Skin epidermis (tissue), 12 donors: Measurements from ENCODE around the gene DAPK1.

Experiments used
- H3K27ac ChIP-seq, 21 experiments: fragments of 200-600 bp; sonication (generic) in 11 of 21; one replicate each; pipeline ENCODE4 v1.5.0; 2020; ENCODE audit warnings: mild to moderate bottlenecking in 3 of 21, inconsistent platforms in 2 of 21, moderate library complexity in 2 of 21
- H3K4me3 ChIP-seq, 7 experiments: fragments of 200-600 bp; sonication (generic) in 2 of 7; one replicate each; pipeline ENCODE4 v1.5.0; 2020; ENCODE audit warnings: inconsistent platforms in 2 of 7, mild to moderate bottlenecking in 2 of 7, moderate library complexity in 1 of 7

Gene DAPK1

GRCh38 chr9:87622098-87622497, 124.4 kb downstream of the DAPK1 start:
- no peak overlapping the region for H3K27ac ChIP-seq
- H3K4me3 ChIP-seq, result no peak overlapping the region

- no peak overlapping the region for H3K4me3 ChIP-seq
- no peak overlapping the region for H3K27ac ChIP-seq
These were observed 125.3 kb downstream of the DAPK1 start for GRCh38 chr9:87622923-87623322.

GRCh38 chr9:87628346-87628745, 130.7 kb downstream of the DAPK1 start:
- Histone ChIP-seq H3K27ac (no peak overlapping the region), H3K4me3 (no peak overlapping the region)

- no peak overlapping the region for H3K4me3 ChIP-seq
- no peak overlapping the region for H3K27ac ChIP-seq
These were observed 131.4 kb downstream of the DAPK1 start for GRCh38 chr9:87629104-87629503.

- no peak overlapping the region for H3K27ac ChIP-seq
- no peak overlapping the region for H3K4me3 ChIP-seq
These were observed 132.6 kb downstream of the DAPK1 start for GRCh38 chr9:87630266-87630665.

- H3K4me3 ChIP-seq, result no peak overlapping the region
- H3K27ac ChIP-seq, result no peak overlapping the region
These were observed 133.2 kb downstream of the DAPK1 start for GRCh38 chr9:87630846-87631245.

GRCh38 chr9:87635656-87636501, 138.2 kb downstream of the DAPK1 start:
- Histone ChIP-seq H3K4me3 (no peak overlapping the region), H3K27ac (no peak overlapping the region)

- no peak overlapping the region for H3K27ac ChIP-seq
These were observed 140.6 kb downstream of the DAPK1 start for GRCh38 chr9:87638292-87638691.

GRCh38 chr9:87639949-87640348, 142.3 kb downstream of the DAPK1 start:
- Histone ChIP-seq H3K4me3 (no peak overlapping the region), H3K27ac (no peak overlapping the region)

More at GRCh38 chr9:87638292-87638691, 140.6 kb downstream of the DAPK1 start:
- no peak overlapping the region for H3K4me3 ChIP-seq

GRCh38 chr9:87640385-87640795, 142.7 kb downstream of the DAPK1 start:
- no peak overlapping the region for H3K27ac ChIP-seq
- H3K4me3 ChIP-seq, result no peak overlapping the region

- no peak overlapping the region for H3K27ac ChIP-seq
- H3K4me3 ChIP-seq, result no peak overlapping the region
These were observed 143.4 kb downstream of the DAPK1 start for GRCh38 chr9:87641067-87641466.

GRCh38 chr9:87642330-87643106, 144.9 kb downstream of the DAPK1 start:
- Histone ChIP-seq H3K4me3 (no peak overlapping the region), H3K27ac (no peak overlapping the region)

GRCh38 chr9:87643107-87643650, 145.5 kb downstream of the DAPK1 start:
- no peak overlapping the region for H3K27ac ChIP-seq

GRCh38 chr9:87643778-87644570, 146.3 kb downstream of the DAPK1 start:
- no peak overlapping the region for H3K4me3 ChIP-seq
- no peak overlapping the region for H3K27ac ChIP-seq

More at GRCh38 chr9:87643107-87643650, 145.5 kb downstream of the DAPK1 start:
- H3K4me3 ChIP-seq, result no peak overlapping the region

GRCh38 chr9:87644659-87645058, 147.0 kb downstream of the DAPK1 start:
- Histone ChIP-seq H3K27ac (no peak overlapping the region), H3K4me3 (no peak overlapping the region)

- H3K27ac ChIP-seq, result no peak overlapping the region
- no peak overlapping the region for H3K4me3 ChIP-seq
These were observed 148.9 kb downstream of the DAPK1 start for GRCh38 chr9:87646546-87646945.

- Histone ChIP-seq H3K27ac (no peak overlapping the region), H3K4me3 (no peak overlapping the region)
These were observed 149.4 kb downstream of the DAPK1 start for GRCh38 chr9:87647114-87647513.

- no peak overlapping the region for H3K4me3 ChIP-seq
- no peak overlapping the region for H3K27ac ChIP-seq
These were observed 150.9 kb downstream of the DAPK1 start for GRCh38 chr9:87648606-87649005.

GRCh38 chr9:87650611-87651295, 153.1 kb downstream of the DAPK1 start:
- Histone ChIP-seq H3K4me3 (no peak overlapping the region), H3K27ac (no peak overlapping the region)
